ENCODE data around the gene OR10H5. TPM values are rescaled to one million over a fixed set of nuclear protein-coding genes. Genes with fewer than 3 reads are reported as not detected.

The OR10H5 gene
- total RNA-seq (2022; extraction: Qiagen RNA extraction; ENCODE audit: low read depth), result not detected in 5 replicates

GRCh38 chr19:15787611-15788155, at the start of gene OR10H5:
Gene OR10H5, plus strand, starts transcription at chr19:15787661. Its CDS starts 6,388 bp downstream, at chr19:15794049.

GRCh38 chr19:15737722-15738121, 49.7 kb upstream of the OR10H5 start, which contains the start of gene OR10H3:
Gene OR10H3, plus strand, starts transcription at chr19:15737985. Its CDS starts 3,408 bp downstream, at chr19:15741393.

DNA sequence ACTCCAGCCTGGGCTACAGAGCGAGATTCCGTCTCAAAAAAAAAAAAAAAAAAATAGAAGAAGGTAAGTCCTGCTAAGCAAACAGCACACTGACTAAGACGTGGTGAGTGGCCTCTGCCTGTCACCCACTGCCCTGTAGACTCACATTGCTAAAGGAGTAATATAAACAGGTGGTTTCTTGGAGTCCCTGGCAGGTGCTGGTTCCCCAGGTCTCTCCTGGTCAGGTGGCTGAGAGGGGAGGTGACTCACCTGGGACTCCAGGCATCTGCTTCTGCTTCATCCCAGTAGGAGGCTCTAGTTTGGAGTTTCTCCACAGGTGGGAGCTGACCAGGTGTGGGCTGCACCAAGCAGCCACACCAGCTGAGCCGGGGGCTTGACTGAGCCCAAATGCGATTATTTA, 27.8 kb downstream of the OR10H5 start, which contains the start of gene OR10H1:
Gene OR10H1, minus strand, starts transcription at position 359 of the 400 bp plus-strand sequence. CDS start 7,627 bp downstream, outside the sequence.

Other genes with a start within 250 kb of the OR10H5 start
- not detected in 5 replicates for gene CYP4F8, start 172.4 kb upstream of the OR10H5 start, total RNA-seq (2022; extraction: Qiagen RNA extraction; ENCODE audit: low read depth)
- 2.1 to 2.9 TPM (median 2.4 TPM) in 5 replicates for gene CYP4F3, start 146.8 kb upstream of the OR10H5 start, total RNA-seq (2022; extraction: Qiagen RNA extraction; ENCODE audit: low read depth)
- 0.97 to 1.6 TPM (median 1.5 TPM) in 5 replicates for gene CYP4F12, start 114.6 kb upstream of the OR10H5 start, total RNA-seq (2022; extraction: Qiagen RNA extraction; ENCODE audit: low read depth)
- gene OR10H2, start 59.6 kb upstream of the OR10H5 start, total RNA-seq (2022; extraction: Qiagen RNA extraction; ENCODE audit: low read depth), result not detected in 5 replicates
- gene OR10H3, start 49.7 kb upstream of the OR10H5 start, total RNA-seq (2022; extraction: Qiagen RNA extraction; ENCODE audit: low read depth), result not detected in 5 replicates
- gene OR10H1, start 28.0 kb downstream of the OR10H5 start, total RNA-seq (2022; extraction: Qiagen RNA extraction; ENCODE audit: low read depth), result not detected in 5 replicates
- 0.07 to 0.49 TPM (median 0.21 TPM) in 4 of 5 replicates, not detected in the other for gene CYP4F2, start 110.4 kb downstream of the OR10H5 start, total RNA-seq (2022; extraction: Qiagen RNA extraction; ENCODE audit: low read depth)
- gene CYP4F11, start 146.9 kb downstream of the OR10H5 start, total RNA-seq (2022; extraction: Qiagen RNA extraction; ENCODE audit: low read depth), result 5.7 to 7.2 TPM (median 6.5 TPM) in 5 replicates
- gene OR10H4, start 161.3 kb downstream of the OR10H5 start, total RNA-seq (2022; extraction: Qiagen RNA extraction; ENCODE audit: low read depth), result not detected in 5 replicates

All from A549 treated with CpdA at 1 μM for 4 hours (cell line).